Neuronal stem cell (in vitro differentiated cells): ENCODE results near the gene MYOCD.

Experiments used
- DNase-seq: peaks from one replicate; pipeline ENCODE4 v3.0.0-alpha.2; 2013; ENCODE audit warnings: low spot score
- H2AFZ ChIP-seq: one replicate; pipeline ENCODE4 v1.6.1; 2013; ENCODE audit warnings: mild to moderate bottlenecking, low read length, inconsistent platforms
- H2AK5ac ChIP-seq: 2 replicates; pipeline ENCODE4 v1.6.1; 2013; ENCODE audit warnings: low read depth, mild to moderate bottlenecking, inconsistent platforms, low read length, moderate library complexity, mixed read lengths
- H2BK120ac ChIP-seq: 2 replicates; pipeline ENCODE4 v1.6.1; 2013; ENCODE audit warnings: low read depth, mild to moderate bottlenecking, inconsistent platforms, low read length, moderate library complexity, mixed read lengths
- H2BK12ac ChIP-seq: one replicate; pipeline ENCODE4 v1.6.1; 2013; ENCODE audit warnings: low read length, inconsistent platforms
- H2BK15ac ChIP-seq: 2 replicates; pipeline ENCODE4 v1.6.1; 2013; ENCODE audit warnings: mild to moderate bottlenecking, low read length, inconsistent platforms, mixed read lengths
- H2BK5ac ChIP-seq: one replicate; pipeline ENCODE4 v1.6.1; 2013; ENCODE audit warnings: inconsistent platforms, mild to moderate bottlenecking, low read length, moderate library complexity
- H3K14ac ChIP-seq: one replicate; pipeline ENCODE4 v1.6.1; 2013; ENCODE audit warnings: low read length, inconsistent platforms
- H3K18ac ChIP-seq: 2 replicates; pipeline ENCODE4 v1.6.1; 2013; ENCODE audit warnings: low read length, inconsistent platforms
- H3K23ac ChIP-seq: 2 replicates; pipeline ENCODE4 v1.6.1; 2013; ENCODE audit warnings: low read depth, mild to moderate bottlenecking, mixed read lengths, low read length, inconsistent platforms; ENCODE audit not compliant: poor library complexity
- H3K27ac ChIP-seq: replicated peaks from 3 replicates; pipeline ENCODE4 v1.5.1; 2013; ENCODE audit warnings: low read length, inconsistent platforms
- H3K27me3 ChIP-seq, 3 experiments: 2 replicates each; pipeline ENCODE4 v1.6.1; 2013; ENCODE audit warnings: low read length in 3 of 3, mild to moderate bottlenecking in 2 of 3, inconsistent platforms in 1 of 3, low read depth in 1 of 3, mixed read lengths in 1 of 3, moderate library complexity in 1 of 3; ENCODE audit not compliant: control insufficient read depth in 3 of 3, insufficient read depth in 3 of 3
- H3K36me3 ChIP-seq, 2 donors: replicated peaks in 1 of 2; 2 replicates each; pipeline ENCODE4 v1.6.1; 2013; ENCODE audit warnings: low read length in 2 of 2; ENCODE audit not compliant: control insufficient read depth in 2 of 2, insufficient read depth in 2 of 2
- H3K4ac ChIP-seq: 2 replicates; pipeline ENCODE4 v1.6.1; 2013; ENCODE audit warnings: inconsistent platforms, mild to moderate bottlenecking, low read length, moderate library complexity
- H3K4me1 ChIP-seq, 2 donors: 1 replicate in 1 of 2; 2 replicates in 1 of 2; pipeline ENCODE4 v1.6.1; 2013; ENCODE audit warnings: low read length in 2 of 2, low read depth in 1 of 2; ENCODE audit not compliant: control insufficient read depth in 2 of 2, insufficient read depth in 1 of 2
- H3K4me2 ChIP-seq: one replicate; pipeline ENCODE4 v1.6.1; 2013; ENCODE audit warnings: mild to moderate bottlenecking, low read length, inconsistent platforms; ENCODE audit not compliant: insufficient read depth, poor library complexity, severe bottlenecking
- H3K4me3 ChIP-seq, 2 donors: 2 replicates each; pipeline ENCODE4 v1.5.1; 2013; ENCODE audit warnings: low read length in 2 of 2, mild to moderate bottlenecking in 2 of 2, inconsistent platforms in 1 of 2, moderate library complexity in 1 of 2
- H3K79me1 ChIP-seq: one replicate; pipeline ENCODE4 v1.6.1; 2013; ENCODE audit warnings: low read depth, mild to moderate bottlenecking, inconsistent platforms, low read length, moderate library complexity
- H3K9ac ChIP-seq: one replicate; pipeline ENCODE4 v1.6.1; 2013; ENCODE audit warnings: mild to moderate bottlenecking, low read depth, low read length, inconsistent platforms; ENCODE audit not compliant: poor library complexity
- H3K9me3 ChIP-seq, 2 donors: replicated peaks in 1 of 2; 2 replicates each; pipeline versions ENCODE3 to v1.6.1; 2013; ENCODE audit warnings: low read length in 2 of 2, mild to moderate bottlenecking in 2 of 2, inconsistent platforms in 1 of 2, low read depth in 1 of 2, mixed read lengths in 1 of 2, moderate library complexity in 1 of 2; ENCODE audit not compliant: control insufficient read depth in 2 of 2, insufficient read depth in 1 of 2
- H4K8ac ChIP-seq: one replicate; pipeline ENCODE4 v1.6.1; 2013; ENCODE audit warnings: low read depth, mild to moderate bottlenecking, inconsistent platforms, low read length, moderate library complexity
- H4K91ac ChIP-seq: one replicate; pipeline ENCODE4 v1.6.1; 2013; ENCODE audit warnings: low read length, low read depth, mild to moderate bottlenecking, inconsistent platforms; ENCODE audit not compliant: poor library complexity
- WGBS, 2 donors: extraction: QIAGEN DNeasy Blood & Tissue Kit; methylation state at CpG; one replicate each; pipeline ENCODE4 v1.1.7; 2013; ENCODE audit warnings: missing lambda C conversion rate in 2 of 2, mixed read lengths in 1 of 2; ENCODE audit not compliant: insufficient read length in 2 of 2, insufficient replicate concordance in 1 of 2; ENCODE audit errors: extremely low coverage in 2 of 2; 5-methylcytosine and 5-hydroxymethylcytosine counted together

MYOCD gene

GRCh38 chr17:12712415-12712814 is 46.7 kb downstream of the MYOCD start:
- H3K9me3 ChIP-seq, result no peaks in the 10 kb centered on the region
- H2AFZ ChIP-seq, result no peak overlapping the region
- no peak overlapping the region for H4K91ac ChIP-seq
- H3K18ac ChIP-seq, result no peak overlapping the region
- no peak overlapping the region for H3K4me2 ChIP-seq
- H3K9ac ChIP-seq, result no peak overlapping the region
- no peaks in the 10 kb centered on the region for H3K27me3 ChIP-seq
- H4K8ac ChIP-seq, result no peak overlapping the region
- no peak overlapping the region for H2BK15ac ChIP-seq
- H3K4me3 ChIP-seq, result no peak overlapping the region
- H3K27ac ChIP-seq, result no peak overlapping the region
- no peak overlapping the region for H3K14ac ChIP-seq
- H3K4me1 ChIP-seq, result no peaks in the 10 kb centered on the region
- no peaks in the 10 kb centered on the region for H3K79me1 ChIP-seq
- H2BK12ac ChIP-seq, result no peak overlapping the region
- H3K23ac ChIP-seq, result no peak overlapping the region
- H3K4ac ChIP-seq, result no peak overlapping the region
- H2BK120ac ChIP-seq, result no peak overlapping the region
- DNase-seq, result no peak
- H2BK5ac ChIP-seq, result no peak overlapping the region
- WGBS, 2 donors, result no CpG with 5 or more reads among the region's 4 CpGs
- H3K36me3 ChIP-seq, result no peaks in the 10 kb centered on the region
- H2AK5ac ChIP-seq, result no peak overlapping the region

- Histone ChIP-seq H3K36me3 (no peaks in the 10 kb centered on the region), H3K79me1 (no peaks in the 10 kb centered on the region), H2AK5ac (no peak overlapping the region), H3K9ac (no peak overlapping the region), H2BK120ac (no peak overlapping the region), H3K14ac (no peak overlapping the region), H3K9me3 (no peaks in the 10 kb centered on the region), H2BK12ac (no peak overlapping the region), H3K4ac (no peak overlapping the region), H2BK15ac (no peak overlapping the region), H3K27ac (no peak overlapping the region), H2AFZ (no peak overlapping the region), H3K27me3 (no peaks in the 10 kb centered on the region), H4K91ac (no peak overlapping the region), H3K4me2 (no peak overlapping the region), H3K23ac (no peak overlapping the region), H3K4me1 (no peaks in the 10 kb centered on the region), H3K4me3 (no peak overlapping the region), H3K18ac (no peak overlapping the region), H4K8ac (no peak overlapping the region), H2BK5ac (no peak overlapping the region)
- WGBS, 2 donors, result no CpG with 5 or more reads among the region's 3 CpGs
- no peak for DNase-seq
Measured at GRCh38 chr17:12712941-12713340, 47.3 kb downstream of the MYOCD start.

GRCh38 chr17:12719948-12720347 is 54.3 kb downstream of the MYOCD start:
- H2BK12ac ChIP-seq, result no peak overlapping the region
- no peaks in the 10 kb centered on the region for H3K79me1 ChIP-seq
- H2BK15ac ChIP-seq, result no peak overlapping the region
- no peak overlapping the region for H4K91ac ChIP-seq
- no peak overlapping the region for H3K18ac ChIP-seq
- H3K4me3 ChIP-seq, result no peak overlapping the region
- no peak overlapping the region for H3K9ac ChIP-seq
- no peaks in the 10 kb centered on the region for H3K27me3 ChIP-seq
- no CpG with 5 or more reads among the region's 11 CpGs for WGBS, 2 donors
- no peak overlapping the region for H3K14ac ChIP-seq
- H3K27ac ChIP-seq, result no peak overlapping the region
- no peak overlapping the region for H4K8ac ChIP-seq
- DNase-seq, result no peak
- H3K4me2 ChIP-seq, result no peak overlapping the region
- H2AFZ ChIP-seq, result no peak overlapping the region
- H3K23ac ChIP-seq, result no peak overlapping the region
- H3K9me3 ChIP-seq, result no peaks in the 10 kb centered on the region
- H2BK5ac ChIP-seq, result no peak overlapping the region
- H3K4me1 ChIP-seq, result no peaks in the 10 kb centered on the region
- no peaks in the 10 kb centered on the region for H3K36me3 ChIP-seq
- H2BK120ac ChIP-seq, result no peak overlapping the region
- H2AK5ac ChIP-seq, result no peak overlapping the region
- H3K4ac ChIP-seq, result no peak overlapping the region

GRCh38 chr17:12721581-12721980 is 55.9 kb downstream of the MYOCD start:
- no peak overlapping the region for H3K4me3 ChIP-seq
- no peak overlapping the region for H3K23ac ChIP-seq
- DNase-seq, result no peak
- no peaks in the 10 kb centered on the region for H3K4me1 ChIP-seq
- H3K18ac ChIP-seq, result no peak overlapping the region
- no peak overlapping the region for H3K4me2 ChIP-seq
- no peak overlapping the region for H2BK15ac ChIP-seq
- H3K27me3 ChIP-seq, result no peaks in the 10 kb centered on the region
- H3K9me3 ChIP-seq, result no peaks in the 10 kb centered on the region
- no peak overlapping the region for H2BK120ac ChIP-seq
- no peak overlapping the region for H3K14ac ChIP-seq
- no peak overlapping the region for H2BK12ac ChIP-seq
- H4K91ac ChIP-seq, result no peak overlapping the region
- no peak overlapping the region for H3K4ac ChIP-seq
- no peak overlapping the region for H3K27ac ChIP-seq
- H2BK5ac ChIP-seq, result no peak overlapping the region
- H4K8ac ChIP-seq, result no peak overlapping the region
- no peak overlapping the region for H2AK5ac ChIP-seq
- no peak overlapping the region for H3K9ac ChIP-seq
- no peaks in the 10 kb centered on the region for H3K36me3 ChIP-seq
- no peak overlapping the region for H2AFZ ChIP-seq
- WGBS, 2 donors, result no CpG with 5 or more reads among the region's 1 CpG
- H3K79me1 ChIP-seq, result no peaks in the 10 kb centered on the region
